GM21737 (cell line): Measurements from ENCODE around the gene TBC1D5.
"Not testable (repeated sequence)": the region's sequence is repeated elsewhere in the genome, so short reads cannot be mapped to it uniquely, and the experiment has no call there.

Experiments used
- ATAC-seq: cut with Tn5 transposase; IDR thresholded peaks from one replicate; pipeline ENCODE4 v1.9.1; 2021; ENCODE audit warnings: mild to moderate bottlenecking, moderate library complexity; ENCODE audit not compliant: unreplicated experiment

The TBC1D5 gene

GRCh38 chr3:17494117-17494809, 248.2 kb downstream of the TBC1D5 start:
- ATAC-seq: no peak

DNA sequence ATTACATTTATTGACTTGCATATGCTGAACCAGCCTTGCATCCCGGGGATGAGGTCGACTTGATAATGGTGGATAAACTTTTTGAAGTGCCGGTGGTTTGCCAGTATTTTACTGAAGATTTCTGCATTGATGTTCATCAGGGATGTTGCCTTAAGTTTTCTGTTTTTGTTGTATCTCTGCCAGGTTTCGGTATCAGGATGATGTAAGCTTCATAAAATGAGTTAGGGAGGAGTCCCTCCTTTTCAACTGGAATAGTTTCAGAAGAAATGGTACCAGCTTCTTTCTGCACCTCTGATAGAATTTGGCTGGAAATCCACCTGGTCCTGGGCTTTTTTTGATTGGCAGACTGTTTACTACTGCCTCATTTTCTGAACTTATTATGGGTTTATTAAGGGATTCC, 250.8 kb downstream of the TBC1D5 start:
- no peak for ATAC-seq

DNA sequence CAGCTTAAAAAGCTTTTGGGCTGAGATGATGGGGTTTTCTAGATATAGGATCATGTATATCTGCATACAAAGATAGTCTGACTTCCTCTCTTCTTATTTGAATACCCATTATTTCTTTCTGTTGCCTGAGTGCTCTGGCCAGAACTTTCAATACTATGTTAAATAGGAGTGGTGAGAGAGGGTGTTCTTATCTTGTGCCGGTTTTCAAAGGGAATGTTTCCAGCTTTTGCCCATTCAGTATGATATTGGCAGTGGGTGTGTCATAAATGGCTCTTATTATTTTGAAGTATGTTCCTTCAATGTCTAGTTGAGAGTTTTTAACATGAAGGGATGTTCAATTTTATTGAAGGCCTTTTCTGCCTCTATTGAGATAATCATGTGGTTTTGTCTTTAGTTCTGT, 251.2 kb downstream of the TBC1D5 start:
- ATAC-seq: not testable (repeated sequence)

DNA sequence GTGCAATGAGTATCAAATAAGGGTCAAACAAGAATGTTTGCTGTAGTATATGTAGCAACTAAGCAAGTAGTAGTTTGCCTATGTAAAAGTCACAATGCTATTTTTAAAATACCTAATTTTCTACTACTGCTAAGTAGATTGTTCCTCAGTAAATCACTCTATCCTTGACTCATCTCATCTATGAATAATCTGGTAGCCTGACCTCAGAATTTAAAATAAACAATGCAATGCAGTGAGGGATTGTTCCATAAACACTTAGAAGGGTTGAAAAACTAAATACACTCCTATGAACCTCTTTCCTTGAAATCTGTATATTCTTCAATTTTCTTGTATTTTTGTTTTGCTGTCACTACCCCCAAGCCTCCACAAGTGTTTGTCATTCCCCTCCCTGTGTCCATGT, 253.3 kb downstream of the TBC1D5 start:
- ATAC-seq: no peak

DNA sequence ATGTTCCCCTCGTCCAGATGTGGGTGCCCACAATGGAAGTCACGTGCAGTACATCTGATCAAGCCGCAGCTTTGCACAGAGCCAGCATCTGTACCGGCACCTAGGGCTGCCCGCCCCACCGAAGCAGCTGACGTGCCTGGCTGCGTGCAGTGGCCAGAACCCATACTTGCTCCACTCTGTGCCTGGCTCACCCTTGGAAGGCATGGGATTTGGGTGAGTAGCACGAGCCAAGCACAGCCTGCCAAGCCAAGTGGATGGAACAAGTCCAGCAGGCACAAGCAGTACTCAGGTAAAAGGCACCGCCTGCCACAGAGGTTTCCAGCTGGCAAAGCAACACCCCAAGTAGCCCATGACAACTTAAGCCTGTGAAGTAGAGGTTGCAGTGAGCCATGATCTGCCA, 261.3 kb downstream of the TBC1D5 start:
- ATAC-seq: no peak

DNA sequence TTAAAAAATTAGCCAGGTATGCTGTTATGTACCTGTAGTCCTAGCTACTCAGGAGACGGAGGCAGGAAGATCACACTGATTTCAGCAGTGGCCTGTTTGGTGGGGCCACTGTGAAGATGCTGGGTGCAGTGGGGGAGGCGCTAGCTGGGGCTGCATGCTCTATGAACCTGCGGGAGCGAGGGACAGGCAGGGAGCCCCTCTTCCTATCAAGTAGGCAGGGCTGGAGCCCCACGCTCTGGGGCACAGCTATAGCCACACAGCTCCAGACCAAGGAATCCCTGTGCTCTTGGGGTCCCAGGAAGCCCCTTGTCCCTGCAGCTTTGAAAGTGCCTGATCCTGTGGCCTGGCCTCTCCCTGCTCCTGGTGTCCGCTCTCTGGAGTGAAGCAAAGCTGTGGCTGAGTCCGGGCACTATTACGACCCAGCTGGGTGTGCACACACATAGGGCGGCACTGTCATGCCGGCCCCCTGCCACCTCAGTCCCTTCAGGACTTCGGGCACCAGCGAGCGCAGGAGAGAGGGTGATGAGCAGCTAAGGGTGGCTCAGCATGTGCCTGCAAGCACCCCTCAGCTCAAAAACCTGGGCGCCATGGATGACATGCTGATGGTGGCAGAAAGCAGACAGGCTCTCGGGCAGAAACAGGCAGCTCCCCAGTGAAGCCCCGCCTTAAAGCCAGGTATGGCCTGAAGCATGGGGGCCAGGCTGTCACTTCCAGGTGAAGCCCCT, 262.6 kb downstream of the TBC1D5 start:
- no peak for ATAC-seq

DNA sequence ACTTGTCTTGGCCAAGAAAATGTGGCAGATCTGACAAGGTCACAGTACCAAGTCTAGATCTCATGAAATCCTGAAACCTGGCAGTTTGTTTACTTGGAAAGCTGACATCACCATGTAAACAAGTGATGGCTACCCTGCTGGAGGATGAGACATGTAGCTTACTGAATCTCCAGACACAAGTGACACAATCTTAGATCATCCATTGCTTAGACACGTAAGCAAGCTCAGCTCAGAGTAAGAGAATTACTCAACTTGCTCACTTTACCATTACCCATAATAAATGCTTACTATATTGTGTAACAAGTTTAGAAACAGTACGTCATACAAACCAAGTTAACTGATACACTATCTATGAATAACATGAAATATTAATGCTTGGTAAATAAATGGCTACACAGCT, 263.8 kb downstream of the TBC1D5 start:
- ATAC-seq: no peak

- no peak for ATAC-seq
Measured at GRCh38 chr3:17473761-17474160, 268.7 kb downstream of the TBC1D5 start.

DNA sequence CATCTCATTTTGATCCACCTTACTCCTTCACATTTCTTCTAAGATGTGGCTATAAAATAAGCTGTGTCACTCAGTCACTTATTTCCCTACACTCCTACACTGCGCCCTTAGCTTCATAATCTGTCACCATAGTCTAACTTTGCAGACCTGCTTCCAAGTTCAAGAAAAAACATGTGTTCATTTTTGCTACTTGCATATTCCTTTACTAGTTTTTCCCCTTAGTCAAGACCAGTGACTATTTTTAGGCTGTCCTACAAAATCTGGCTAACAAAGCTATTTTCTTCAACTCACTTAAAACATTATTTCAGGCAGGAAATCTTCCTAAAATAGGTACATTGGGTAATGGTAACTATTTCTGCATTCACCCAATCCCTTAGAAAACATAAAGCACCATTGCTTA, 272.5 kb downstream of the TBC1D5 start:
- ATAC-seq: no peak

DNA sequence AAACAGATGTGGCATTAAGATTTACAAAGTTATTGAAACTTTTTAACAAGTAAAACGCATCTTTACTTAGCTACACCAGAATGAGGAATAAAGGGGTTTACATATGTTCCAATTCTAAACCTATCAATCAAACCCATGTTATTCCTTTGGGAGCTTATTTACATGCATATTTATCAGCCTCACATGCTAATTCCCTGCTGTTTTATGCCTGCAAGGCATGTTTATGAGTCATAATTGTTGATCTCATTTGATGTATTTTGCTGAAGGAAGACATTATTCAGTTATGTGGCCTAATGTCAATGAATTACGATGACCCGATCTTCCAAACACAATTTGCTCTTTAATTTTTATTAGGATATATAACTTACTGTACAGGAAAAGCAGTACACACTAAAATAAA, 272.9 kb downstream of the TBC1D5 start:
- ATAC-seq: no peak

GRCh38 chr3:17466028-17466427, 276.4 kb downstream of the TBC1D5 start:
- ATAC-seq: no peak

GRCh38 chr3:17459470-17459993, 282.9 kb downstream of the TBC1D5 start:
- no peak for ATAC-seq

DNA sequence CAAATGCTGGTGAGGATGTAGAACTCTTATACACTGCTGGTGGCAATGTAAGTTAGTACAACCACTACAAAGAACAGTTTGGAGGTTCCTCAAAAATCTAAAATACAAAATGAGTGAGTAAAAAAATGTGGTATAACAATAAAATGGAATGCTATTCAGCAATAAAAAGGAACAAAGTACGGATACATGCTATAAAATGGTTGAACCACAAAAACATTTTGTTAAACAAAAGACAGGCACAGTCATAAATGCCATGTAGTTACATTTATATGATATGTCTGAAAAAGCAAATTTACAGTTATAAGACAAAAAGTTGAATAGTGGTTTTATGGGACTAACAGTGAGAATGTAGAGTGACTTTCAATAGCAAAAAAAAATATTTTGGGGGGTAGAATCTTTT, 285.8 kb downstream of the TBC1D5 start:
- no peak for ATAC-seq

GRCh38 chr3:17456046-17456445, 286.4 kb downstream of the TBC1D5 start:
- ATAC-seq: no peak

- ATAC-seq: no peak
Measured at GRCh38 chr3:17444865-17445264, 297.6 kb downstream of the TBC1D5 start.

DNA sequence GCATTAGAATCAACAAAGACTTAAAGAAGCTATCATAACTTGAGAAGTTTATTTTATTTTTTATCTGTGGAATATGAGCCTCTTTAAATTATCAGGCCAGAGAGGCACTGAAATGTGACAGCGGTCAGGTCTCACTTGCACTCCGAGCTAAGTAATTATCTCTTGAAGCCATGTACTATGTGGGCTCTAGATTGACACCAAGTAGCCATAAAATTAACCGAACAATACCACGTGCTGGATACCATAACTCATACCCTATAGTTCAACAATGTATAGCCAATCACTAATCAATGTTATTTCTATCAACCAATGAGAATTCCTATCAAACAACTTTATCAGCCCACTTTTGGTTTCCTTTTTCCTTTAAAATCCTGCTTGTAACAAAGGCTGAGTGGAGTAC, 299.3 kb downstream of the TBC1D5 start:
- ATAC-seq: no peak

- no peak for ATAC-seq
Measured at GRCh38 chr3:17442332-17443049, 299.9 kb downstream of the TBC1D5 start.

DNA sequence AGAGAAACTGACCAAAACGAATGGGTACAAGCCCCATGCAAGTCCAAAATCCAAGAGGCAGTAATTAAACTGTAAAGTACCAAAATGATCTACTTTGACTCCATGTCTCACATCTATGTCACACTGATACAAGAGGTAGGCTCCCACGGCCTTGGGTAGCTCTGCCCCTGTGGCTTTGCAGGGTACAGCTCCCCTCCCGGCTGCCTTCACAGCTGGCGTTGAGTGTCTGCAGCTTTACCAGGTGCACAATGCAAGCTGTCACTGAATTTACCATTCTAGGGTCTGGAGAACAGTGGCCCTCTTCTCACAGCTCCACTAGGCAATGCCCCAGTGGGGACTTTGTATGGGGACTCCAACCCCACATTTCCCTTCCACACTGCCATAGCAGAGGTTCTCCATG, 308.6 kb downstream of the TBC1D5 start:
- no peak for ATAC-seq

DNA sequence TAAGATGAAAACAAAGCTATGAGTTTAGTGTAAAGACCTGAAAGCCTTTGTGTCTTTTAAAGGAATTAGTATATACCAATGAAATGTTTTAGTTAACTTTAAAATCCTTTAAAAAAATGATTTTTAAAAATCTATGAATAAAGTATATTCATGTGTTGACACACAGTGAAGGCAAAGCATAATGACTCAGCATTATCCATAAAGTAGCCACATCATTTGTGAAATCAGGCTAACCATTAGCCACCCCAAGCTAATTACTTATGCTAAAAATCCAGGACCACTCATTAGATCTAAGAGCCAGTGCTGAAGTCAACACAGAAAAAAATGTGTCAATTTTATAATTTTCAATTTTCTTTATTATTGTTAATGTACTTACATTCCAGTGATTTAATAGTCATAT, 310.2 kb downstream of the TBC1D5 start:
- ATAC-seq: no peak

- no peak for ATAC-seq
Measured at GRCh38 chr3:17431484-17432045, 310.9 kb downstream of the TBC1D5 start.

DNA sequence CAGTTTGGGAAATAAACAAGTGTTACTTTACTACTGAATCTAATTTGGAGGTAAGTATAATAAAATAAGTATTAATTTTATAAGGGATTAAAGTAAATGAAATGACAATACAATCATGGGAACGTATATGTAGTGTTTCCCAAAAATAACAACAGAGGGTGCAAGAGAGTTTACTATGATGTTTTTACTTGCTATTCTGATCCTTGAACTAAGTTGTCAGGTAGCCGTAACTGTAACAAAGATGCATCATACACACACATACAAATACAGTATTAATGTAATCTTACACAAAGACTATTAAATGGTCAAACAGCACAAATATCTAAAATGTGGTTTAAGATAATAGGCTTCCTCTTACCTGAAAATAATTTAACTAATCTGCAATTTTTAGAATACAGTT, 311.4 kb downstream of the TBC1D5 start:
- no peak for ATAC-seq
